ENCODE results near the gene RCOR1.

DNA sequence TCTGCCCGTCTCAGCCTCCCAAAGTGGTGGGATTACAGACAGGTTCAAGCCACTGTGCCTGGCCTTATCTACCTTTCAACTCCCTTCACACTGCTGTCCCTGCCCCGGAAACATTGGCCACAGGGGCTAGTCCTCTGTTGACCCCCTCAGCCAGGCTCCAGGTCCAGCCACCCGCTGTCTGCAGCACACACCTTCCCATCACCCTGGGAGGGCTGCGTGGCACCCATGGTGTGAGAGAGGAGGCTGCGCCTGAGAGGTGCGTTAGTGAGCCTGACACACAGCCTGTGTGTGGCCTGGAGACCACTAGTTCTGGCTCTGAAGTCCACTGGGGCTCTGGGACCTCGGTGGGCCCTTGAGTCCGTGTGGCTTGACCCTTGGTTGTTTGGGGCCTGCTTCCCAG lies 156.4 kb downstream of the RCOR1 start:
- TF ChIP-seq, protein P1, sequence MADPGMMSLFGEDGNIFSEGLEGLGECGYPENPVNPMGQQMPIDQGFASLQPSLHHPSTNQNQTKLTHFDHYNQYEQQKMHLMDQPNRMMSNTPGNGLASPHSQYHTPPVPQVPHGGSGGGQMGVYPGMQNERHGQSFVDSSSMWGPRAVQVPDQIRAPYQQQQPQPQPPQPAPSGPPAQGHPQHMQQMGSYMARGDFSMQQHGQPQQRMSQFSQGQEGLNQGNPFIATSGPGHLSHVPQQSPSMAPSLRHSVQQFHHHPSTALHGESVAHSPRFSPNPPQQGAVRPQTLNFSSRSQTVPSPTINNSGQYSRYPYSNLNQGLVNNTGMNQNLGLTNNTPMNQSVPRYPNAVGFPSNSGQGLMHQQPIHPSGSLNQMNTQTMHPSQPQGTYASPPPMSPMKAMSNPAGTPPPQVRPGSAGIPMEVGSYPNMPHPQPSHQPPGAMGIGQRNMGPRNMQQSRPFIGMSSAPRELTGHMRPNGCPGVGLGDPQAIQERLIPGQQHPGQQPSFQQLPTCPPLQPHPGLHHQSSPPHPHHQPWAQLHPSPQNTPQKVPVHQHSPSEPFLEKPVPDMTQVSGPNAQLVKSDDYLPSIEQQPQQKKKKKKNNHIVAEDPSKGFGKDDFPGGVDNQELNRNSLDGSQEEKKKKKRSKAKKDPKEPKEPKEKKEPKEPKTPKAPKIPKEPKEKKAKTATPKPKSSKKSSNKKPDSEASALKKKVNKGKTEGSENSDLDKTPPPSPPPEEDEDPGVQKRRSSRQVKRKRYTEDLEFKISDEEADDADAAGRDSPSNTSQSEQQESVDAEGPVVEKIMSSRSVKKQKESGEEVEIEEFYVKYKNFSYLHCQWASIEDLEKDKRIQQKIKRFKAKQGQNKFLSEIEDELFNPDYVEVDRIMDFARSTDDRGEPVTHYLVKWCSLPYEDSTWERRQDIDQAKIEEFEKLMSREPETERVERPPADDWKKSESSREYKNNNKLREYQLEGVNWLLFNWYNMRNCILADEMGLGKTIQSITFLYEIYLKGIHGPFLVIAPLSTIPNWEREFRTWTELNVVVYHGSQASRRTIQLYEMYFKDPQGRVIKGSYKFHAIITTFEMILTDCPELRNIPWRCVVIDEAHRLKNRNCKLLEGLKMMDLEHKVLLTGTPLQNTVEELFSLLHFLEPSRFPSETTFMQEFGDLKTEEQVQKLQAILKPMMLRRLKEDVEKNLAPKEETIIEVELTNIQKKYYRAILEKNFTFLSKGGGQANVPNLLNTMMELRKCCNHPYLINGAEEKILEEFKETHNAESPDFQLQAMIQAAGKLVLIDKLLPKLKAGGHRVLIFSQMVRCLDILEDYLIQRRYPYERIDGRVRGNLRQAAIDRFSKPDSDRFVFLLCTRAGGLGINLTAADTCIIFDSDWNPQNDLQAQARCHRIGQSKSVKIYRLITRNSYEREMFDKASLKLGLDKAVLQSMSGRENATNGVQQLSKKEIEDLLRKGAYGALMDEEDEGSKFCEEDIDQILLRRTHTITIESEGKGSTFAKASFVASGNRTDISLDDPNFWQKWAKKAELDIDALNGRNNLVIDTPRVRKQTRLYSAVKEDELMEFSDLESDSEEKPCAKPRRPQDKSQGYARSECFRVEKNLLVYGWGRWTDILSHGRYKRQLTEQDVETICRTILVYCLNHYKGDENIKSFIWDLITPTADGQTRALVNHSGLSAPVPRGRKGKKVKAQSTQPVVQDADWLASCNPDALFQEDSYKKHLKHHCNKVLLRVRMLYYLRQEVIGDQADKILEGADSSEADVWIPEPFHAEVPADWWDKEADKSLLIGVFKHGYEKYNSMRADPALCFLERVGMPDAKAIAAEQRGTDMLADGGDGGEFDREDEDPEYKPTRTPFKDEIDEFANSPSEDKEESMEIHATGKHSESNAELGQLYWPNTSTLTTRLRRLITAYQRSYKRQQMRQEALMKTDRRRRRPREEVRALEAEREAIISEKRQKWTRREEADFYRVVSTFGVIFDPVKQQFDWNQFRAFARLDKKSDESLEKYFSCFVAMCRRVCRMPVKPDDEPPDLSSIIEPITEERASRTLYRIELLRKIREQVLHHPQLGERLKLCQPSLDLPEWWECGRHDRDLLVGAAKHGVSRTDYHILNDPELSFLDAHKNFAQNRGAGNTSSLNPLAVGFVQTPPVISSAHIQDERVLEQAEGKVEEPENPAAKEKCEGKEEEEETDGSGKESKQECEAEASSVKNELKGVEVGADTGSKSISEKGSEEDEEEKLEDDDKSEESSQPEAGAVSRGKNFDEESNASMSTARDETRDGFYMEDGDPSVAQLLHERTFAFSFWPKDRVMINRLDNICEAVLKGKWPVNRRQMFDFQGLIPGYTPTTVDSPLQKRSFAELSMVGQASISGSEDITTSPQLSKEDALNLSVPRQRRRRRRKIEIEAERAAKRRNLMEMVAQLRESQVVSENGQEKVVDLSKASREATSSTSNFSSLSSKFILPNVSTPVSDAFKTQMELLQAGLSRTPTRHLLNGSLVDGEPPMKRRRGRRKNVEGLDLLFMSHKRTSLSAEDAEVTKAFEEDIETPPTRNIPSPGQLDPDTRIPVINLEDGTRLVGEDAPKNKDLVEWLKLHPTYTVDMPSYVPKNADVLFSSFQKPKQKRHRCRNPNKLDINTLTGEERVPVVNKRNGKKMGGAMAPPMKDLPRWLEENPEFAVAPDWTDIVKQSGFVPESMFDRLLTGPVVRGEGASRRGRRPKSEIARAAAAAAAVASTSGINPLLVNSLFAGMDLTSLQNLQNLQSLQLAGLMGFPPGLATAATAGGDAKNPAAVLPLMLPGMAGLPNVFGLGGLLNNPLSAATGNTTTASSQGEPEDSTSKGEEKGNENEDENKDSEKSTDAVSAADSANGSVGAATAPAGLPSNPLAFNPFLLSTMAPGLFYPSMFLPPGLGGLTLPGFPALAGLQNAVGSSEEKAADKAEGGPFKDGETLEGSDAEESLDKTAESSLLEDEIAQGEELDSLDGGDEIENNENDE (IDR thresholded peaks at IDR 0.05; ENCODE audit: insufficient replicate concordance, low read length) = no peak
- TF ChIP-seq EZH2 (IDR thresholded peaks at IDR 0.05; ENCODE audit: low read depth, low read length, severe bottlenecking) (no peak), CTCF (IDR thresholded peaks at IDR 0.05; ENCODE audit: control extremely low read depth in 1 of 3, insufficient read depth in 1 of 3, low read depth in 1 of 3, low read length in 3 of 3) (no peak), GTF2F1 (IDR thresholded peaks at IDR 0.05; ENCODE audit: borderline replicate concordance, low read depth, low read length) (no peak), SP1 (IDR thresholded peaks at IDR 0.05; ENCODE audit: low read depth, low read length) (no peak), POLR2A (IDR thresholded peaks at IDR 0.05; ENCODE audit: control extremely low read depth in 1 of 2, low read depth in 2 of 2, low read length in 2 of 2) (no peak), EP300 (IDR thresholded peaks at IDR 0.05; ENCODE audit: borderline replicate concordance in 1 of 2, low read depth in 2 of 2, low read length in 2 of 2) (no peak), CREB1 (IDR thresholded peaks at IDR 0.05) (no peak), MAFK (IDR thresholded peaks at IDR 0.05; ENCODE audit: low read depth, low read length) (no peak), FOSL1 (IDR thresholded peaks at IDR 0.05; ENCODE audit: insufficient read depth, low read depth, low read length) (no peak), RAD21 (IDR thresholded peaks at IDR 0.05 in 1 of 2, conservative IDR thresholded peaks at IDR 0.05 in 1 of 2; ENCODE audit: low read depth in 2 of 2, low read length in 2 of 2) (no peak)
